GM21717 (cell line): Measurements from ENCODE around the gene ASPHD1.
"Not testable (repeated sequence)": the region's sequence is repeated elsewhere in the genome, so short reads cannot be mapped to it uniquely, and the experiment has no call there.

Experiments
- ATAC-seq: cut with Tn5 transposase; IDR thresholded peaks from one replicate; pipeline ENCODE4 v1.9.1; 2021; ENCODE audit warnings: mild to moderate bottlenecking, moderate library complexity; ENCODE audit not compliant: unreplicated experiment

ASPHD1 gene

GRCh38 chr16:29927070-29927905 lies 27.0 kb downstream of the ASPHD1 start:
- ATAC-seq: no peak

- not testable (repeated sequence) for ATAC-seq
Observed at GRCh38 chr16:29931750-29932149, 31.5 kb downstream of the ASPHD1 start.

GRCh38 chr16:29940656-29941055 lies 40.4 kb downstream of the ASPHD1 start:
- no peak for ATAC-seq

GRCh38 chr16:29943846-29944799 lies 43.8 kb downstream of the ASPHD1 start:
- no peak for ATAC-seq

GRCh38 chr16:29947897-29948296 lies 47.6 kb downstream of the ASPHD1 start:
- ATAC-seq: no peak

GRCh38 chr16:29950806-29951461 lies 50.6 kb downstream of the ASPHD1 start:
- ATAC-seq: no peak

GRCh38 chr16:29951625-29952365 lies 51.5 kb downstream of the ASPHD1 start:
- no peak for ATAC-seq
